ENCODE results near the gene ABAT. TPM values are rescaled to one million over a fixed set of nuclear protein-coding genes. Genes with fewer than 3 reads are reported as not detected.

ABAT gene
- total RNA-seq, 1 donor from 2014 or later = 14.5 TPM

DNA sequence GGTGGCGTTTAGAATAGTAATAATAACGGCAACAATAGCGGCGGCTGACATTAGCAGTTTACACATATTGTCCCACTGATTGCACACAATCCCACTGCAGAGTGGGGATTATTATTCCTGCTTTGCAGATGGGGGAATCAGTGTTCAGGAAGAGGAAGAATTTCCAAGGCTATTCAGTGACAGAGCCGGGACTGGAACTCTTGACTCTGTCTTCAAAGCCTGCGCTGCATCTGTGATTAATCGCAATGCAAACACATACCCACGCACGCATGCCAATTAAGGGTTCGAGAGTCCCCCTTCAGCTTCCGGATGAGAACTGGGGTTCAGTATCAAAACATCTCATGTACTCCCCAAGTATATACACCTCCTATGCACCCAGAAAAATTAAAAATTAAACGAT lies 93.9 kb downstream of the ABAT start:
- DNase-seq = no peak
- Histone ChIP-seq H3K27ac (replicated peaks) (no peak overlapping the region), H3K36me3 (peaks cover 16% of the 10 kb centered on the region), H3K4me3 (no peak overlapping the region), H3K9me3 (replicated peaks) (no peaks in the 10 kb centered on the region), H3K27me3 (ENCODE audit: low read depth) (no peaks in the 10 kb centered on the region), H3K4me1 (no peaks in the 10 kb centered on the region)
- intact Hi-C loops (cut with micrococcal nuclease) = no loop called here
- TF ChIP-seq, protein P1, sequence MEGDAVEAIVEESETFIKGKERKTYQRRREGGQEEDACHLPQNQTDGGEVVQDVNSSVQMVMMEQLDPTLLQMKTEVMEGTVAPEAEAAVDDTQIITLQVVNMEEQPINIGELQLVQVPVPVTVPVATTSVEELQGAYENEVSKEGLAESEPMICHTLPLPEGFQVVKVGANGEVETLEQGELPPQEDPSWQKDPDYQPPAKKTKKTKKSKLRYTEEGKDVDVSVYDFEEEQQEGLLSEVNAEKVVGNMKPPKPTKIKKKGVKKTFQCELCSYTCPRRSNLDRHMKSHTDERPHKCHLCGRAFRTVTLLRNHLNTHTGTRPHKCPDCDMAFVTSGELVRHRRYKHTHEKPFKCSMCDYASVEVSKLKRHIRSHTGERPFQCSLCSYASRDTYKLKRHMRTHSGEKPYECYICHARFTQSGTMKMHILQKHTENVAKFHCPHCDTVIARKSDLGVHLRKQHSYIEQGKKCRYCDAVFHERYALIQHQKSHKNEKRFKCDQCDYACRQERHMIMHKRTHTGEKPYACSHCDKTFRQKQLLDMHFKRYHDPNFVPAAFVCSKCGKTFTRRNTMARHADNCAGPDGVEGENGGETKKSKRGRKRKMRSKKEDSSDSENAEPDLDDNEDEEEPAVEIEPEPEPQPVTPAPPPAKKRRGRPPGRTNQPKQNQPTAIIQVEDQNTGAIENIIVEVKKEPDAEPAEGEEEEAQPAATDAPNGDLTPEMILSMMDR (IDR thresholded peaks at IDR 0.05; ENCODE audit: borderline replicate concordance) = no peak

DNA sequence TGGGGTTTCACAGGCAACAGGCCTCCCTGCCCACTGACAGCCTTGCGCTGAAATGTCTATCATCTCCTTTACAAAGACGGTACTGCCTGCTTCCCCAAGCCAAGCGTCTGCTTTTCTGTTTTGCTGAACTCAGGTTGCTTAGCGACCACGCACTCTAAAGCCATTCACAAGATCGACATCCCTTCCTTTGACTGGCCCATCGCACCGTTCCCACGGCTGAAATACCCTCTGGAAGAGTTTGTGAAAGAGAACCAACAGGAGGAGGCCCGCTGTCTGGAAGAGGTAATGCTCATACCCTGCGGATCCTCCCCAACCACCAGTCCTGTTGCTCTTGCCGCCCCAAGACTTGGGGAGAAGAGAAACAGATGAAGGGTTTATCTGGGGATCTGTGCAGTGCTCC lies 94.3 kb downstream of the ABAT start:
- TF ChIP-seq, protein P1 (IDR thresholded peaks at IDR 0.05; ENCODE audit: borderline replicate concordance) = no peak
- intact Hi-C loops (cut with micrococcal nuclease) = no loop called here
- H3K4me1 ChIP-seq = no peaks in the 10 kb centered on the region
- H3K27me3 ChIP-seq (ENCODE audit: low read depth) = no peaks in the 10 kb centered on the region
- H3K36me3 ChIP-seq = peaks cover 16% of the 10 kb centered on the region
- H3K4me3 ChIP-seq = no peak overlapping the region
- no peaks in the 10 kb centered on the region for H3K9me3 ChIP-seq (replicated peaks)
- DNase-seq = no peak
- no peak overlapping the region for H3K27ac ChIP-seq (replicated peaks)

DNA sequence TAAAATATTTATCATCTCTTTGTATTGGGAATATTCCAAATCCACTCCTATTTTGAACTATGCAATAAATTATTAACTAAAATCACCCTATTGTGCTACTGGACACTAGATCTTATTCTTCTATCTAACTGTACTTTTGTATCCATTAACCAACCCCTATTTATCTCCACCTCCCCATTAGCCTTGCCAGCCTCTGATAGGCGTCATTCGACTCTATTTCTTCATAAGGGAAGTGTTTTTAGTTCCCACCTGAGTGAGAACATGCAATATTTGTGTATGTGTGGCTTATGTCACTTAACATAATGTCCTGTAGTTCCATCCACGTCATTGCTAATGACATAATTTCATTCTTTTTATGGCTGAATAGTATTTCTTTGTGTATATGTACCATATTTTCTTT lies 99.1 kb downstream of the ABAT start:
- Histone ChIP-seq H3K27me3 (ENCODE audit: low read depth) (no peaks in the 10 kb centered on the region), H3K27ac (replicated peaks) (no peak overlapping the region), H3K4me1 (no peaks in the 10 kb centered on the region), H3K36me3 (peaks cover 20% of the 10 kb centered on the region), H3K9me3 (replicated peaks) (no peaks in the 10 kb centered on the region), H3K4me3 (no peak overlapping the region)
- intact Hi-C loops (cut with micrococcal nuclease) = no loop called here
- TF ChIP-seq, protein P1 (IDR thresholded peaks at IDR 0.05; ENCODE audit: borderline replicate concordance) = no peak
- DNase-seq = no peak

DNA sequence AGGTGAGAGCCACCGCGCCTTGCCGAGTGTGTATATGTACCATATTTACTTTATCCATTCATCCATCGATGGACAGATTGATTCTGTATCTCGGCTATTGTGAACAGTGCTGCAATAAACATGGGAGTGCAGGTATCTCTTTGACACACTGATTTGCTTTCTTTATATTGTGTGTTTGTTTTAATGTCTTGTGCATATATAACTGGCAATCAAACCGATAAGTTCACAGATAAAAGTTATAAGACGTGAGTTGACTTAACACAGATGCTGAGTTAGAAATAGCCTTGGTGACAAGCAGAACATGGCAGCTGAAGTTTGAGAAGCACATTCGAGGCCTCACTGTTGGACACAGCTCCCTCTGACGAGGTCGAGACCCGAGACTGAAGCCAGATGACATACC lies 99.8 kb downstream of the ABAT start:
- intact Hi-C loops (cut with micrococcal nuclease) = no loop called here
- no peak overlapping the region for H3K27ac ChIP-seq (replicated peaks)
- H3K36me3 ChIP-seq = peaks cover 16% of the 10 kb centered on the region

DNA sequence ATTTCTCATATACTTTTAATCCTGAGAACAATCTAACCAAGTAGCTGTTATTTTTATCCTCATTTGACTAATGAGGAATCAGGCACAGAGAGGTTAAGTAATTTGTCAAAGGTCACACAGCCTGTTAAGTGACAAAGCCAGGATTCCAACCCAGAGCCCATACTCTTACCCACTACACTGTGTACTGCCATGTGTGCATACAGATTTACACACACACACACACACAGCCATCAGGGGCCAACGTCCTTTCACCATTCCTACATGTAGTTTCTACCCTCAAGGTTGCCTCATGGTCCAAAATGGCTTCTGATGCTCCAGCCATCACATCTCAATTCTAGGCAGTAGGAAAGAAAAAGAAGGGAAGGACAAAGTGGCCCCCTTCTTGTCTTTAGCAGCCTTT lies 100.9 kb downstream of the ABAT start:
- Histone ChIP-seq H3K27me3 (ENCODE audit: low read depth) (no peaks in the 10 kb centered on the region), H3K9me3 (replicated peaks) (no peaks in the 10 kb centered on the region), H3K4me3 (no peak overlapping the region), H3K36me3 (peaks cover 16% of the 10 kb centered on the region), H3K4me1 (no peaks in the 10 kb centered on the region), H3K27ac (replicated peaks) (no peak overlapping the region)
- TF ChIP-seq, protein P1 (IDR thresholded peaks at IDR 0.05; ENCODE audit: borderline replicate concordance) = no peak
- intact Hi-C loops (cut with micrococcal nuclease) = no loop called here
- no peak for DNase-seq

More for the DNA sequence above, 99.8 kb downstream of the ABAT start:
- Histone ChIP-seq H3K4me1 (no peaks in the 10 kb centered on the region), H3K27me3 (ENCODE audit: low read depth) (no peaks in the 10 kb centered on the region), H3K9me3 (replicated peaks) (no peaks in the 10 kb centered on the region), H3K4me3 (no peak overlapping the region)
- TF ChIP-seq, protein P1 (IDR thresholded peaks at IDR 0.05; ENCODE audit: borderline replicate concordance) = no peak
- no peak for DNase-seq

DNA sequence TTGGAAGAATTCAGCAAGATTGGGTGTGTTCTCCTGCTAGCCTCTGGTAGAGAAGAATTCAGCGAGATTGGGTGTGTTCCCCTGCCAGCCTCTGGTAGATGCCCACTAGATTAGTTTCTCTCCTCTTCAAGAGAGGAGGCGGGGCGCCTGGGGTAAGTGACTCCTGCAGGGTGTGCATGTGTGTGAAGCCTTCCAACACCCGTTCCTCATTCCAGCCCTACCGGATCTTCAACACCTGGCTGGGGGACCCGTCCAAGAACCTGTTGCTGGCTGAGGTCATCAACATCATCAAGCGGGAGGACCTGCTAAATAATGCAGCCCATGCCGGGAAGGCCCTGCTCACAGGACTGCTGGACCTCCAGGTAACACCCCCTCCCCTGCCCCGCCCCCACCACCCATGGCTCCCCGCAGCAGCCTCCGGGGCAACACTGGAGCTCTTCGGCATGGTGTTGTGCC lies 101.7 kb downstream of the ABAT start:
- Histone ChIP-seq H3K4me1 (no peaks in the 10 kb centered on the region), H3K36me3 (peaks cover 16% of the 10 kb centered on the region), H3K4me3 (no peak overlapping the region), H3K9me3 (replicated peaks) (no peaks in the 10 kb centered on the region), H3K27me3 (ENCODE audit: low read depth) (no peaks in the 10 kb centered on the region), H3K27ac (replicated peaks) (no peak overlapping the region)
- TF ChIP-seq, protein P1 (IDR thresholded peaks at IDR 0.05; ENCODE audit: borderline replicate concordance) = no peak
- intact Hi-C loops (cut with micrococcal nuclease) = no loop called here
- DNase-seq = no peak
